Measurements from ENCODE around the gene SLF2. TPM values are rescaled to one million over a fixed set of nuclear protein-coding genes. Genes with fewer than 3 reads are reported as not detected.

SLF2 gene
- total and polyA plus RNA-seq, 2 of the 13 experiments (the other 11 are each of a cell fraction or from before 2014, with no cell fraction given) = 12.2 to 48.1 TPM

DNA sequence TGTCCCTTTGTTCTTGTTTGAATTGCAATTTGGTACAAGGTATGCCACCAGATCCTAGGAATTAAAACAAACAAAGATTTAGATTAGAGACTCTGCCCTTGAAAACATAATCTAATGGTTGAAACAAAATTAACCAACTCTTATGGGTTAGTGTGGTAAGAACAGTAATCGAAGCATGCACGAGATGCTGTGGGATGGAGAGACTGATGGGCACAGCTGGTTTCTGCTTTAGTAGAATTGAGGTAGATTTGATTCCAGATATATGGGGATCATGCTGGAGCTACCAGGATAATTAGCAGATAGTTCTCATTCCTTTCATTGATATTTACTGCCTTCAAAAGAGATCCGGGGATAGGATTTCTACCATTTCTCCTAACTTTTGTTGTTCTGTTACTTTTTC lies 36.2 kb downstream of the SLF2 start:
- H3K9me3 ChIP-seq (ENCODE audit: low read length) = no peaks in the 10 kb centered on the region
- H3K4me2 ChIP-seq (ENCODE audit: low read depth, low read length) = no peak overlapping the region
- intact Hi-C loops (cut with micrococcal nuclease; ENCODE audit: unreplicated experiment) = no loop called here
- WGBS (ENCODE audit: low lambda C conversion rate) = 95% methylated on average over 3 of the region's 3 CpGs
- CTCF ChIA-PET (ENCODE audit: low intra/inter-chr PET ratio, low total read pairs) = no interaction called here
- H3K27ac ChIP-seq (ENCODE audit: extremely low read length, insufficient read depth, low read length) = no peak overlapping the region
- ATAC-seq (no peak), DNase-seq (ENCODE audit: low spot score) (no peak), FAIRE-seq (no peak)
- POLR2A ChIA-PET = interaction anchor here (0.7 kb wide), 1 partner anchor 9 kb away, joined by 3 read pairs; no protein-coding TSS in a partner anchor
- H2AFZ ChIP-seq (ENCODE audit: low read length) = no peak overlapping the region
- peaks cover 16 to 64% of the 10 kb centered on the region in 2 experiments for H3K36me3 ChIP-seq (replicated peaks in 1 of 2; ENCODE audit: control insufficient read depth in 1 of 2, insufficient read depth in 2 of 2, low read length in 2 of 2)
- H3K27me3 ChIP-seq (ENCODE audit: control insufficient read depth in 1 of 2, insufficient read depth in 2 of 2, low read length in 2 of 2) = no peaks in the 10 kb centered on the region
- no peak overlapping the region for H3K9ac ChIP-seq (ENCODE audit: insufficient read depth, low read depth, low read length)
- H3K4me3 ChIP-seq (replicated peaks in 1 of 3; ENCODE audit: insufficient read depth in 1 of 3, low read depth in 2 of 3, low read length in 3 of 3) = no peak overlapping the region
- no peaks in the 10 kb centered on the region for H3K79me2 ChIP-seq (ENCODE audit: insufficient read depth, low read length)
- TF ChIP-seq KAT7 (CRISPR knock-in tag; IDR thresholded peaks at IDR 0.05; ENCODE audit: borderline replicate concordance) (no peak), FOSL2 (CRISPR knock-in tag; IDR thresholded peaks at IDR 0.05) (no peak), SMYD3 (CRISPR knock-in tag; IDR thresholded peaks at IDR 0.05) (no peak), NCOA5 (CRISPR knock-in tag; IDR thresholded peaks at IDR 0.05) (no peak), ETV6 (CRISPR knock-in tag; conservative IDR thresholded peaks at IDR 0.05) (no peak), ZSCAN12 (CRISPR knock-in tag; IDR thresholded peaks at IDR 0.05) (no peak)
- H3K4me1 ChIP-seq (ENCODE audit: insufficient read depth, low read length) = no peaks in the 10 kb centered on the region
- no TSS peak for BruUV-seq (replicated peaks)
- H4K20me1 ChIP-seq (ENCODE audit: insufficient read depth, low read length) = no peaks in the 10 kb centered on the region
- in situ Hi-C loops (cut with HindIII; ENCODE audit: extremely low pct_ligation_motif_present, low pct_unique_long_range_greater_than_20kb) = no loop called here

DNA sequence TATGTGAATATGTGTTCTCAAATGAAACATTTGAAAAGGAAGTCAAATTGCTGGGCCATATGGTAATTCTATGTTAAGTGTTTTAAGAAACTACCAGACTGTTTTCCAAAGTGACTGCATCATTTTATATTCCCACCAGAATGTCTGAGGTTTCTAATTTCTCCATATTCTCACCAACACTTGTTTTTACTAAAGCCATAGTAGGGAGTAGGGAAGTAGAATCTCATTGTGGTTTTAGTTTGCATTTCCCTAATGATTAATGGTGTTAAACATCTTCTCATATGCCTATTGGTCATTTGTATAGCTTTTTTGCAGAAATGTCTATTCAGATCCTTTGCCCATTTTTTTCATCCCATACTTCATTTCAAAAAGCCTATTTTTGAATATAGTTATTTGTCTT lies 47.5 kb downstream of the SLF2 start:
- intact Hi-C loops (cut with micrococcal nuclease; ENCODE audit: unreplicated experiment) = no loop called here
- TF ChIP-seq CBX1 (IDR thresholded peaks at IDR 0.05; ENCODE audit: low read depth) = no peak
- no peak for TF ChIP-seq HOXD1 (CRISPR knock-in tag; IDR thresholded peaks at IDR 0.05)
- no peak for TF ChIP-seq GFI1 (CRISPR knock-in tag; IDR thresholded peaks at IDR 0.05; ENCODE audit: borderline replicate concordance)
- no peak for TF ChIP-seq ISL2 (CRISPR knock-in tag; IDR thresholded peaks at IDR 0.05)
- TF ChIP-seq, protein P1, sequence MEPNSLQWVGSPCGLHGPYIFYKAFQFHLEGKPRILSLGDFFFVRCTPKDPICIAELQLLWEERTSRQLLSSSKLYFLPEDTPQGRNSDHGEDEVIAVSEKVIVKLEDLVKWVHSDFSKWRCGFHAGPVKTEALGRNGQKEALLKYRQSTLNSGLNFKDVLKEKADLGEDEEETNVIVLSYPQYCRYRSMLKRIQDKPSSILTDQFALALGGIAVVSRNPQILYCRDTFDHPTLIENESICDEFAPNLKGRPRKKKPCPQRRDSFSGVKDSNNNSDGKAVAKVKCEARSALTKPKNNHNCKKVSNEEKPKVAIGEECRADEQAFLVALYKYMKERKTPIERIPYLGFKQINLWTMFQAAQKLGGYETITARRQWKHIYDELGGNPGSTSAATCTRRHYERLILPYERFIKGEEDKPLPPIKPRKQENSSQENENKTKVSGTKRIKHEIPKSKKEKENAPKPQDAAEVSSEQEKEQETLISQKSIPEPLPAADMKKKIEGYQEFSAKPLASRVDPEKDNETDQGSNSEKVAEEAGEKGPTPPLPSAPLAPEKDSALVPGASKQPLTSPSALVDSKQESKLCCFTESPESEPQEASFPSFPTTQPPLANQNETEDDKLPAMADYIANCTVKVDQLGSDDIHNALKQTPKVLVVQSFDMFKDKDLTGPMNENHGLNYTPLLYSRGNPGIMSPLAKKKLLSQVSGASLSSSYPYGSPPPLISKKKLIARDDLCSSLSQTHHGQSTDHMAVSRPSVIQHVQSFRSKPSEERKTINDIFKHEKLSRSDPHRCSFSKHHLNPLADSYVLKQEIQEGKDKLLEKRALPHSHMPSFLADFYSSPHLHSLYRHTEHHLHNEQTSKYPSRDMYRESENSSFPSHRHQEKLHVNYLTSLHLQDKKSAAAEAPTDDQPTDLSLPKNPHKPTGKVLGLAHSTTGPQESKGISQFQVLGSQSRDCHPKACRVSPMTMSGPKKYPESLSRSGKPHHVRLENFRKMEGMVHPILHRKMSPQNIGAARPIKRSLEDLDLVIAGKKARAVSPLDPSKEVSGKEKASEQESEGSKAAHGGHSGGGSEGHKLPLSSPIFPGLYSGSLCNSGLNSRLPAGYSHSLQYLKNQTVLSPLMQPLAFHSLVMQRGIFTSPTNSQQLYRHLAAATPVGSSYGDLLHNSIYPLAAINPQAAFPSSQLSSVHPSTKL (CRISPR knock-in tag; IDR thresholded peaks at IDR 0.05) = no peak
- TF ChIP-seq, protein P2, sequence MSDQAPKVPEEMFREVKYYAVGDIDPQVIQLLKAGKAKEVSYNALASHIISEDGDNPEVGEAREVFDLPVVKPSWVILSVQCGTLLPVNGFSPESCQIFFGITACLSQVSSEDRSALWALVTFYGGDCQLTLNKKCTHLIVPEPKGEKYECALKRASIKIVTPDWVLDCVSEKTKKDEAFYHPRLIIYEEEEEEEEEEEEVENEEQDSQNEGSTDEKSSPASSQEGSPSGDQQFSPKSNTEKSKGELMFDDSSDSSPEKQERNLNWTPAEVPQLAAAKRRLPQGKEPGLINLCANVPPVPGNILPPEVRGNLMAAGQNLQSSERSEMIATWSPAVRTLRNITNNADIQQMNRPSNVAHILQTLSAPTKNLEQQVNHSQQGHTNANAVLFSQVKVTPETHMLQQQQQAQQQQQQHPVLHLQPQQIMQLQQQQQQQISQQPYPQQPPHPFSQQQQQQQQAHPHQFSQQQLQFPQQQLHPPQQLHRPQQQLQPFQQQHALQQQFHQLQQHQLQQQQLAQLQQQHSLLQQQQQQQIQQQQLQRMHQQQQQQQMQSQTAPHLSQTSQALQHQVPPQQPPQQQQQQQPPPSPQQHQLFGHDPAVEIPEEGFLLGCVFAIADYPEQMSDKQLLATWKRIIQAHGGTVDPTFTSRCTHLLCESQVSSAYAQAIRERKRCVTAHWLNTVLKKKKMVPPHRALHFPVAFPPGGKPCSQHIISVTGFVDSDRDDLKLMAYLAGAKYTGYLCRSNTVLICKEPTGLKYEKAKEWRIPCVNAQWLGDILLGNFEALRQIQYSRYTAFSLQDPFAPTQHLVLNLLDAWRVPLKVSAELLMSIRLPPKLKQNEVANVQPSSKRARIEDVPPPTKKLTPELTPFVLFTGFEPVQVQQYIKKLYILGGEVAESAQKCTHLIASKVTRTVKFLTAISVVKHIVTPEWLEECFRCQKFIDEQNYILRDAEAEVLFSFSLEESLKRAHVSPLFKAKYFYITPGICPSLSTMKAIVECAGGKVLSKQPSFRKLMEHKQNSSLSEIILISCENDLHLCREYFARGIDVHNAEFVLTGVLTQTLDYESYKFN (CRISPR knock-in tag; conservative IDR thresholded peaks at IDR 0.05) = no peak
- TF ChIP-seq ZNF775 (CRISPR knock-in tag; IDR thresholded peaks at IDR 0.05; ENCODE audit: borderline replicate concordance) = no peak

More for the DNA sequence above, 47.5 kb downstream of the SLF2 start:
- DNase-seq (ENCODE audit: low spot score) (no peak), FAIRE-seq (no peak), ATAC-seq (no peak)
- no TSS peak for BruUV-seq (replicated peaks)
- no peaks in the 10 kb centered on the region; the same call in 1 of the 2 replicates for H4K20me1 ChIP-seq (ENCODE audit: insufficient read depth, low read length)
- peaks cover 29% of the 10 kb centered on the region for H3K4me1 ChIP-seq (ENCODE audit: insufficient read depth, low read length)
- H3K27me3 ChIP-seq (ENCODE audit: control insufficient read depth in 1 of 2, insufficient read depth in 2 of 2, low read length in 2 of 2) = no peaks in the 10 kb centered on the region
- H3K4me3 ChIP-seq (replicated peaks in 1 of 3; ENCODE audit: insufficient read depth in 1 of 3, low read depth in 2 of 3, low read length in 3 of 3) = no peak overlapping the region
- no peak overlapping the region for H3K9ac ChIP-seq (ENCODE audit: insufficient read depth, low read depth, low read length)
- H3K36me3 ChIP-seq (replicated peaks in 1 of 2; ENCODE audit: control insufficient read depth in 1 of 2, insufficient read depth in 2 of 2, low read length in 2 of 2) = peaks cover 5 to 44% of the 10 kb centered on the region in 2 experiments
- H3K27ac ChIP-seq (ENCODE audit: extremely low read length, insufficient read depth, low read length) = no peak overlapping the region
- in situ Hi-C loops (cut with HindIII; ENCODE audit: extremely low pct_ligation_motif_present, low pct_unique_long_range_greater_than_20kb) = no loop called here
- no peak overlapping the region for H2AFZ ChIP-seq (ENCODE audit: low read length)
- no peaks in the 10 kb centered on the region for H3K79me2 ChIP-seq (ENCODE audit: insufficient read depth, low read length)
- H3K4me2 ChIP-seq (ENCODE audit: low read depth, low read length) = no peak overlapping the region
- CTCF ChIA-PET (ENCODE audit: low intra/inter-chr PET ratio, low total read pairs) = no interaction called here
- no peaks in the 10 kb centered on the region for H3K9me3 ChIP-seq (ENCODE audit: low read length)
- POLR2A ChIA-PET = no interaction called here

Measured in HepG2 (cell line).